Gastrocnemius medialis (tissue), 4 donors: ENCODE results near the gene COL4A1. TPM values are rescaled to one million over a fixed set of nuclear protein-coding genes. Genes with fewer than 3 reads are reported as not detected.

ENCODE experiments used
- ATAC-seq, 2 donors: fragments of 150-250 bp; one replicate each; pipeline ENCODE4 v1.9.1; 2016
- DNase-seq, 2 donors: peaks; one replicate each; pipeline ENCODE4 v3.0.0-alpha.2; 2019
- H3K27ac ChIP-seq, 4 donors: fragments of 200-600 bp; sonication (generic); 1 replicate in 1 of 4; 2 replicates in 3 of 4; pipeline ENCODE4 v1.5.1; 2016 to 2018; ENCODE audit warnings: mild to moderate bottlenecking in 2 of 4, moderate library complexity in 1 of 4
- H3K27me3 ChIP-seq, 3 donors: fragments of 200-600 bp; sonication (generic) in 2 of 3; 1 replicate in 1 of 3; 2 replicates in 2 of 3; pipeline versions ENCODE4 v1.5.1 to v1.6.0; 2016 to 2019; ENCODE audit warnings: mild to moderate bottlenecking in 1 of 3, moderate library complexity in 1 of 3
- H3K36me3 ChIP-seq, 2 donors: fragments of 200-600 bp; sonication (generic) in 1 of 2; one replicate each; pipeline ENCODE4 v1.5.1; 2017 to 2018
- H3K4me1 ChIP-seq, 2 donors: fragments of 200-600 bp; sonication (generic) in 1 of 2; one replicate each; pipeline ENCODE4 v1.5.1; 2016 to 2017; ENCODE audit warnings: mild to moderate bottlenecking in 2 of 2
- H3K4me3 ChIP-seq, 4 donors: fragments of 200-600 bp; sonication (generic) in 3 of 4; 1 replicate in 1 of 4; 2 replicates in 3 of 4; pipeline ENCODE4 v1.5.1; 2016 to 2019; ENCODE audit warnings: mild to moderate bottlenecking in 2 of 4
- H3K9me3 ChIP-seq, 3 donors: fragments of 200-600 bp; sonication (generic) in 2 of 3; 1 replicate in 1 of 3; 2 replicates in 2 of 3; pipeline ENCODE4 v1.5.1; 2016 to 2019
- CTCF ChIP-seq, 5 experiments: fragments of 450-650 bp in 3 of 5; fragments of 200-600 bp in 2 of 5; sonication (generic) in 2 of 5; IDR thresholded peaks in 4 of 5; conservative IDR thresholded peaks in 1 of 5; 1 replicate in 4 of 5; 2 replicates in 1 of 5; pipeline ENCODE4 v1.5.1; 2016 to 2019; ENCODE audit warnings: antibody characterized with exemption in 5 of 5, mild to moderate bottlenecking in 3 of 5, moderate library complexity in 3 of 5
- POLR2A ChIP-seq, 2 donors: fragments of 450-650 bp; IDR thresholded peaks; one replicate each; pipeline ENCODE4 v1.6.1; 2017; ENCODE audit warnings: antibody characterized with exemption in 2 of 2, mild to moderate bottlenecking in 2 of 2, moderate library complexity in 2 of 2
- in situ Hi-C, 4 donors: fragments of 200-750 bp; cut with MboI; loops; one replicate each; pipeline versions ENCODE4 v1.15.0 to v1.8.0; 2017; ENCODE audit warnings: low sequenced_read_pairs in 4 of 4
- intact Hi-C: fragments of 100-400 bp; cut with DNase I; formaldehyde crosslinking; loops from one replicate; pipeline ENCODE4 v1.15.1; 2023; ENCODE audit warnings: low total_unique reads
- total RNA-seq, 4 donors: library from RNA; depleted of rRNA; stranded (reverse); fragments of >200 nt; gene quantifications; one replicate each; pipeline versions ENCODE4 v1.1.0 to v1.2.3, GENCODE V29; 2016

Gene COL4A1
- total RNA-seq, 4 donors from 2014 or later, result 60.5 to 127 (median 120) TPM

GRCh38 chr13:110138700-110139036 lies 168.3 kb downstream of the COL4A1 start:
- intact Hi-C loops, result loop anchor here (1.0 to 10.0 kb wide), 5 partner anchors 28 to 894 kb away; partner anchors contain the start of gene IRS2
- Histone ChIP-seq H3K9me3 (no peaks in the 10 kb centered on the region), H3K4me1 (peaks cover 39 to 42% of the 10 kb centered on the region in 2 donors), H3K36me3 (no peaks in the 10 kb centered on the region), H3K27me3 (no peaks in the 10 kb centered on the region), H3K27ac (peak overlapping the region; percentile 85 to 95 (median 89)), H3K4me3 (peak overlapping the region; percentile 53 to 81 (median 60))
- TF ChIP-seq CTCF (IDR thresholded peaks at IDR 0.05 in 4 of 5, conservative IDR thresholded peaks at IDR 0.05 in 1 of 5) (no peak), POLR2A (IDR thresholded peaks at IDR 0.05) (no peak)
- DNase-seq (no peak), ATAC-seq (no peak)
- in situ Hi-C loops, result no loop called here

GRCh38 chr13:110138010-110138699 lies 168.8 kb downstream of the COL4A1 start:
- H3K4me3 ChIP-seq, result peak overlapping the region; percentile 53 to 81 (median 60)
- TF ChIP-seq POLR2A (IDR thresholded peaks at IDR 0.05), result peak; percentile 55 to 65
- peak in 2 of 5 experiments; percentile 14 to 17 for TF ChIP-seq CTCF (IDR thresholded peaks at IDR 0.05 in 4 of 5, conservative IDR thresholded peaks at IDR 0.05 in 1 of 5)

GRCh38 chr13:110137680-110138009 lies 169.3 kb downstream of the COL4A1 start:
- peaks cover 41 to 43% of the 10 kb centered on the region in 2 donors for H3K4me1 ChIP-seq
- peak; percentile 54 to 70 for DNase-seq
- peak overlapping the region; percentile 53 to 81 (median 60) for H3K4me3 ChIP-seq
- in situ Hi-C loops (no loop called here), intact Hi-C loops (loop anchor here (1.0 to 10.0 kb wide), 5 partner anchors 27 to 893 kb away; partner anchors contain the start of gene IRS2)
- TF ChIP-seq POLR2A (IDR thresholded peaks at IDR 0.05) (no peak), CTCF (IDR thresholded peaks at IDR 0.05 in 4 of 5, conservative IDR thresholded peaks at IDR 0.05 in 1 of 5) (peak in 2 of 5 experiments; percentile 25 to 42)
- peak overlapping the region; percentile 85 to 95 (median 89) for H3K27ac ChIP-seq
- no peaks in the 10 kb centered on the region for H3K9me3 ChIP-seq
- no peaks in the 10 kb centered on the region for H3K27me3 ChIP-seq
- H3K36me3 ChIP-seq, result no peaks in the 10 kb centered on the region
- ATAC-seq, result peak; percentile 57 to 72

More at GRCh38 chr13:110138010-110138699, 168.8 kb downstream of the COL4A1 start:
- peaks cover 41 to 43% of the 10 kb centered on the region in 2 donors for H3K4me1 ChIP-seq
- H3K27ac ChIP-seq, result peak overlapping the region; percentile 85 to 95 (median 89)
- ATAC-seq (peak; percentile 67 to 68), DNase-seq (peak; percentile 72 to 75)
- no peaks in the 10 kb centered on the region for H3K27me3 ChIP-seq
- in situ Hi-C loops (no loop called here), intact Hi-C loops (loop anchor here (1.0 to 10.0 kb wide), 5 partner anchors 28 to 893 kb away; partner anchors contain the start of gene IRS2)
- no peaks in the 10 kb centered on the region for H3K9me3 ChIP-seq
- no peaks in the 10 kb centered on the region for H3K36me3 ChIP-seq

GRCh38 chr13:110136660-110137585 lies 170.0 kb downstream of the COL4A1 start:
- Histone ChIP-seq H3K9me3 (no peaks in the 10 kb centered on the region), H3K4me1 (peaks cover 41 to 43% of the 10 kb centered on the region in 2 donors), H3K4me3 (peak overlapping the region in 2 of 4 donors; percentile 58 to 61), H3K36me3 (no peaks in the 10 kb centered on the region), H3K27ac (peak overlapping the region; percentile 85 to 95 (median 89)), H3K27me3 (no peaks in the 10 kb centered on the region)
- in situ Hi-C loops, result no loop called here
- intact Hi-C loops, result loop anchor here (5.0 to 10.0 kb wide), 3 partner anchors 40 to 892 kb away; no protein-coding TSS in a partner anchor
- DNase-seq (no peak), ATAC-seq (no peak)
- no peak for TF ChIP-seq POLR2A (IDR thresholded peaks at IDR 0.05)
- no peak for TF ChIP-seq CTCF (IDR thresholded peaks at IDR 0.05 in 4 of 5, conservative IDR thresholded peaks at IDR 0.05 in 1 of 5)
